Esophagus squamous epithelium (tissue), 4 donors: Measurements from ENCODE around the gene ARID2.

ENCODE experiments used
- POLR2A ChIP-seq, 4 donors: fragments of 450-650 bp; IDR thresholded peaks; one replicate each; pipeline ENCODE4 v1.6.1; 2017; ENCODE audit warnings: antibody characterized with exemption in 4 of 4, mild to moderate bottlenecking in 4 of 4, moderate library complexity in 3 of 4
- TF ChIP-seq, protein P1 (sequence below), 6 experiments: fragments of 450-650 bp in 4 of 6; fragments of 200-600 bp in 2 of 6; sonication (generic) in 2 of 6; IDR thresholded peaks; one replicate each; pipeline ENCODE4 v1.5.1; 2016 to 2019; ENCODE audit warnings: antibody characterized with exemption in 6 of 6, mild to moderate bottlenecking in 4 of 6, moderate library complexity in 4 of 6

GRCh38 chr12:45939759-45940158, 210.3 kb downstream of the ARID2 start:
- TF ChIP-seq, protein P1, sequence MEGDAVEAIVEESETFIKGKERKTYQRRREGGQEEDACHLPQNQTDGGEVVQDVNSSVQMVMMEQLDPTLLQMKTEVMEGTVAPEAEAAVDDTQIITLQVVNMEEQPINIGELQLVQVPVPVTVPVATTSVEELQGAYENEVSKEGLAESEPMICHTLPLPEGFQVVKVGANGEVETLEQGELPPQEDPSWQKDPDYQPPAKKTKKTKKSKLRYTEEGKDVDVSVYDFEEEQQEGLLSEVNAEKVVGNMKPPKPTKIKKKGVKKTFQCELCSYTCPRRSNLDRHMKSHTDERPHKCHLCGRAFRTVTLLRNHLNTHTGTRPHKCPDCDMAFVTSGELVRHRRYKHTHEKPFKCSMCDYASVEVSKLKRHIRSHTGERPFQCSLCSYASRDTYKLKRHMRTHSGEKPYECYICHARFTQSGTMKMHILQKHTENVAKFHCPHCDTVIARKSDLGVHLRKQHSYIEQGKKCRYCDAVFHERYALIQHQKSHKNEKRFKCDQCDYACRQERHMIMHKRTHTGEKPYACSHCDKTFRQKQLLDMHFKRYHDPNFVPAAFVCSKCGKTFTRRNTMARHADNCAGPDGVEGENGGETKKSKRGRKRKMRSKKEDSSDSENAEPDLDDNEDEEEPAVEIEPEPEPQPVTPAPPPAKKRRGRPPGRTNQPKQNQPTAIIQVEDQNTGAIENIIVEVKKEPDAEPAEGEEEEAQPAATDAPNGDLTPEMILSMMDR (IDR thresholded peaks at IDR 0.05) = no peak
- TF ChIP-seq POLR2A (IDR thresholded peaks at IDR 0.05) = no peak
